ENCODE data around the gene GTPBP2. TPM values are rescaled to one million over a fixed set of nuclear protein-coding genes. Genes with fewer than 3 reads are reported as not detected.

The GTPBP2 gene
- total and polyA plus RNA-seq, 2 of the 13 experiments (the other 11 are each of a cell fraction or from before 2014, with no cell fraction given) = 26.9 to 88.2 TPM

- peak; percentile 97 for TF ChIP-seq ZNF275 (CRISPR knock-in tag; IDR thresholded peaks at IDR 0.05; ENCODE audit: borderline replicate concordance)
- no peak for TF ChIP-seq THAP7 (CRISPR knock-in tag; IDR thresholded peaks at IDR 0.05)
- TF ChIP-seq CEBPZ (IDR thresholded peaks at IDR 0.05; ENCODE audit: low read length) = no peak
- no peak for TF ChIP-seq NFIB (CRISPR knock-in tag; IDR thresholded peaks at IDR 0.05; ENCODE audit: borderline replicate concordance)
- peak; percentile 17; the same call in 1 of the 2 replicates for TF ChIP-seq CBX5 (CRISPR knock-in tag; IDR thresholded peaks at IDR 0.05; ENCODE audit: borderline replicate concordance)
- TF ChIP-seq SIN3B (IDR thresholded peaks at IDR 0.05; ENCODE audit: low read length) = 0 out of 2 replicates have a peak, but pooled peaks have one; percentile 11
- TF ChIP-seq ZNF260 (CRISPR knock-in tag; IDR thresholded peaks at IDR 0.05; ENCODE audit: borderline replicate concordance, low read depth) = no peak
- TF ChIP-seq HES4 (CRISPR knock-in tag; IDR thresholded peaks at IDR 0.05; ENCODE audit: borderline replicate concordance) = peak; percentile 86; the same call in 1 of the 2 replicates
- TF ChIP-seq FUBP1 (CRISPR knock-in tag; IDR thresholded peaks at IDR 0.05; ENCODE audit: borderline replicate concordance) = no peak
- peak; percentile 96; the same call in 1 of the 2 replicates for TF ChIP-seq ZNF501 (CRISPR knock-in tag; IDR thresholded peaks at IDR 0.05)
- TF ChIP-seq GABPB1 (CRISPR knock-in tag; IDR thresholded peaks at IDR 0.05) = peak; percentile 93
- peak; percentile 48 for TF ChIP-seq ZNF629 (CRISPR knock-in tag; conservative IDR thresholded peaks at IDR 0.05)
- TF ChIP-seq CREM (IDR thresholded peaks at IDR 0.05) = no peak
- no peak for TF ChIP-seq CREM (CRISPR knock-in tag; IDR thresholded peaks at IDR 0.05)
- peak; percentile 94 for TF ChIP-seq KMT2A (CRISPR knock-in tag; IDR thresholded peaks at IDR 0.05)
- no peak for TF ChIP-seq ZNF326 (CRISPR knock-in tag; IDR thresholded peaks at IDR 0.05; ENCODE audit: borderline replicate concordance)
- TF ChIP-seq MIER2 (CRISPR knock-in tag; IDR thresholded peaks at IDR 0.05) = 0 out of 2 replicates have a peak, but pooled peaks have one; percentile 66
- TF ChIP-seq ZBTB26 (CRISPR knock-in tag; IDR thresholded peaks at IDR 0.05; ENCODE audit: borderline replicate concordance) = peak; percentile 20; the same call in 1 of the 2 replicates
- TF ChIP-seq ZNF816 (CRISPR knock-in tag; IDR thresholded peaks at IDR 0.05; ENCODE audit: borderline replicate concordance) = peak; percentile 65; the same call in 1 of the 2 replicates
- TF ChIP-seq ATF7 (IDR thresholded peaks at IDR 0.05) = no peak
- TF ChIP-seq ATF7 (CRISPR knock-in tag; IDR thresholded peaks at IDR 0.05) = 0 out of 2 replicates have a peak, but pooled peaks have one; percentile 24
These were observed 53.1 kb downstream of the GTPBP2 start, which contains the start of the genes POLH and XPO5 (continued) for GRCh38 chr6:43575772-43576551.
